ENCODE data around the gene SLC41A1.

GRCh38 chr1:205843036-205843859, 30.2 kb upstream of the SLC41A1 start:
- TF ChIP-seq CTCF (conservative IDR thresholded peaks at IDR 0.05; ENCODE audit: low read depth in 2 of 2) = no peak
- no peak for TF ChIP-seq POLR2AphosphoS5 (IDR thresholded peaks at IDR 0.05; ENCODE audit: low read depth)
- no peak for TF ChIP-seq EZH2phosphoT487 (IDR thresholded peaks at IDR 0.05; ENCODE audit: unreplicated experiment)
- TF ChIP-seq REST (IDR thresholded peaks at IDR 0.05; ENCODE audit: unreplicated experiment) = no peak
